PC-3 (cell line): ENCODE results near the gene ADAM19. TPM values are rescaled to one million over a fixed set of nuclear protein-coding genes. Genes with fewer than 3 reads are reported as not detected.
A peak's percentile ranks its signal among the peaks of the same experiment; 100 is the strongest.

Source experiments
- ATAC-seq: fragments of 200-7000 bp; cut with Tn5 transposase; 2 replicates; pipeline ENCODE4 v1.9.1; 2020; ENCODE audit warnings: mild to moderate bottlenecking, moderate library complexity
- BruUV-seq: library from RNA; stranded (reverse); fragments of 400-500 nt; replicated peaks from 2 replicates; lab custom pipeline; 2021; lab: Mats Ljungman, UMichigan
- CTCF ChIA-PET: fragments of 300-600 bp; sonication (Branson Sonifier 250); formaldehyde crosslinking; loops from one replicate; lab custom pipeline; 2022; ENCODE audit warnings: antibody characterized with exemption; lab: Charles Lee
- POLR2A ChIA-PET: fragments of 300-600 bp; sonication (Branson Sonifier 250); formaldehyde crosslinking; loops from one replicate; lab custom pipeline; 2022; ENCODE audit warnings: antibody characterized with exemption; ENCODE audit not compliant: unreplicated experiment; lab: Charles Lee
- DNase-seq: peaks from one replicate; pipeline ENCODE4 v3.0.0-alpha.2; 2015
- H2AFZ ChIP-seq: fragments of 300-600 bp; sonication (generic); 2 replicates; pipeline ENCODE4 v1.6.0; 2016; ENCODE audit warnings: antibody characterized with exemption, low read length
- H3F3A ChIP-seq: fragments of 300-600 bp; sonication (generic); one replicate; pipeline ENCODE4 v1.6.0; 2017; ENCODE audit warnings: antibody characterized with exemption, low read length, control low read depth, mild to moderate bottlenecking; ENCODE audit not compliant: unreplicated experiment
- H3K27ac ChIP-seq: fragments of 300-600 bp; sonication (generic); 2 replicates; pipeline ENCODE4 v1.5.1; 2016; ENCODE audit warnings: mild to moderate bottlenecking, low read length
- H3K27me3 ChIP-seq: fragments of 300-600 bp; sonication (generic); 2 replicates; pipeline ENCODE4 v1.6.1; 2016; ENCODE audit warnings: low read length, mixed read lengths
- H3K36me3 ChIP-seq: fragments of 300-600 bp; sonication (generic); 2 replicates; pipeline ENCODE4 v1.6.1; 2016; ENCODE audit warnings: low read depth, mixed run types, low read length, mixed read lengths
- H3K4me1 ChIP-seq: fragments of 300-600 bp; sonication (generic); 2 replicates; pipeline ENCODE4 v1.5.1; 2016; ENCODE audit warnings: low read length; ENCODE audit not compliant: insufficient read depth
- H3K4me2 ChIP-seq: fragments of 300-600 bp; sonication (generic); 2 replicates; pipeline ENCODE4 v1.6.0; 2016; ENCODE audit warnings: low read length
- H3K4me3 ChIP-seq: fragments of 300-600 bp; sonication (generic); 2 replicates; pipeline ENCODE4 v1.5.1; 2016; ENCODE audit warnings: mild to moderate bottlenecking, low read length, mixed read lengths
- H3K79me2 ChIP-seq: fragments of 300-600 bp; sonication (generic); 2 replicates; pipeline ENCODE4 v1.6.1; 2017; ENCODE audit warnings: low read length, mixed read lengths
- H3K9ac ChIP-seq: fragments of 300-600 bp; sonication (generic); 2 replicates; pipeline ENCODE4 v1.6.0; 2016; ENCODE audit warnings: mild to moderate bottlenecking, low read length
- H3K9me2 ChIP-seq: fragments of 300-600 bp; sonication (generic); replicated peaks from 2 replicates; pipeline ENCODE4 v1.6.1; 2016; ENCODE audit warnings: mixed run types, low read length, mixed read lengths
- H3K9me3 ChIP-seq: fragments of 300-600 bp; sonication (generic); 2 replicates; pipeline ENCODE4 v1.6.1; 2016; ENCODE audit warnings: low read length, mixed read lengths
- H4K20me1 ChIP-seq: fragments of 300-600 bp; sonication (generic); 2 replicates; pipeline ENCODE4 v1.6.1; 2016; ENCODE audit warnings: low read length, mixed read lengths
- CTCF ChIP-seq: fragments of 300-600 bp; sonication (generic); conservative IDR thresholded peaks from 2 replicates; pipeline ENCODE4 v1.5.1; 2017; ENCODE audit warnings: antibody characterized with exemption, low read depth, mild to moderate bottlenecking, low read length
- EZH2 ChIP-seq: fragments of 300-600 bp; sonication (generic); IDR thresholded peaks from one replicate; pipeline ENCODE4 v1.6.1; 2017; ENCODE audit warnings: antibody characterized with exemption, mild to moderate bottlenecking, low read length; ENCODE audit not compliant: unreplicated experiment
- EZH2phosphoT487 ChIP-seq: fragments of 300-600 bp; sonication (generic); IDR thresholded peaks from 2 replicates; pipeline ENCODE4 v1.6.1; 2018; ENCODE audit warnings: mild to moderate bottlenecking, antibody characterized with exemption, low read length, borderline replicate concordance
- intact Hi-C: fragments of 100-400 bp; cut with micrococcal nuclease; formaldehyde crosslinking; loops from 2 replicates; pipeline ENCODE4 v1.9.0; 2023
- total RNA-seq: library from RNA; depleted of rRNA; stranded (reverse); fragments of >200 nt; gene quantifications from 2 replicates; pipeline ENCODE4 v1.2.3, GENCODE V29; 2014

ADAM19 gene
- total RNA-seq, 1 experiment from 2014 or later: 115 TPM

GRCh38 chr5:157550663-157551062, 24.9 kb downstream of the ADAM19 start:
- H3K4me3 ChIP-seq: no peak overlapping the region
- DNase-seq (peak; percentile 81), ATAC-seq (peak; percentile 78)
- TF ChIP-seq EZH2phosphoT487: no peak
- peaks cover 99% of the 10 kb centered on the region for H3K79me2 ChIP-seq
- H3F3A ChIP-seq: no peaks in the 10 kb centered on the region
- no peaks in the 10 kb centered on the region for H3K9me3 ChIP-seq
- H3K27me3 ChIP-seq: no peaks in the 10 kb centered on the region
- no peaks in the 10 kb centered on the region for H4K20me1 ChIP-seq
- H3K9me2 ChIP-seq: no peaks in the 10 kb centered on the region
- POLR2A ChIA-PET: interaction anchor here (0.6 kb wide), 1 partner anchor 12 kb away, joined by 3 read pairs; no protein-coding TSS in a partner anchor
- no peak overlapping the region for H2AFZ ChIP-seq
- intact Hi-C loops: loop anchor here (2.0 kb wide), 1 partner anchor 24 kb away; the partner anchor contains the start of gene ADAM19
- CTCF ChIA-PET: interaction anchor here (0.6 to 0.7 kb wide), 2 partner anchors 71 to 172 kb away, joined by 3 to 9 read pairs; no protein-coding TSS in a partner anchor
- H3K4me1 ChIP-seq: peaks cover 55% of the 10 kb centered on the region
- BruUV-seq: no TSS peak
- H3K27ac ChIP-seq: peak overlapping the region; percentile 70
- peaks cover 56% of the 10 kb centered on the region for H3K36me3 ChIP-seq
- no peak overlapping the region; the same call in 1 of the 2 replicates for H3K9ac ChIP-seq
- peak overlapping the region; percentile 41 for H3K4me2 ChIP-seq

GRCh38 chr5:157549954-157550549, 25.5 kb downstream of the ADAM19 start:
- no peak for TF ChIP-seq CTCF
- no peaks in the 10 kb centered on the region for H3K27me3 ChIP-seq
- intact Hi-C loops: loop anchor here (2.0 to 5.0 kb wide), 2 partner anchors 25 to 38 kb away; partner anchors contain the start of gene ADAM19
- no peak overlapping the region for H3K4me3 ChIP-seq
- no peaks in the 10 kb centered on the region for H3K9me3 ChIP-seq
- no TSS peak for BruUV-seq
- peaks cover 55% of the 10 kb centered on the region for H3K36me3 ChIP-seq
- DNase-seq (peak; percentile 50), ATAC-seq (no peak)
- H3K4me1 ChIP-seq: peaks cover 49% of the 10 kb centered on the region
- H3K27ac ChIP-seq: peak overlapping the region; percentile 70
- H3K4me2 ChIP-seq: peak overlapping the region; percentile 41
- H3K9me2 ChIP-seq: no peaks in the 10 kb centered on the region
- CTCF ChIA-PET: no interaction called here
- no peaks in the 10 kb centered on the region for H3F3A ChIP-seq
- H4K20me1 ChIP-seq: no peaks in the 10 kb centered on the region
- H2AFZ ChIP-seq: no peak overlapping the region
- no peak overlapping the region for H3K9ac ChIP-seq
- peaks cover 99% of the 10 kb centered on the region for H3K79me2 ChIP-seq
- POLR2A ChIA-PET: interaction anchor here (0.6 kb wide), 1 partner anchor 12 kb away, joined by 3 read pairs; no protein-coding TSS in a partner anchor

- intact Hi-C loops: loop anchor here (5.0 kb wide), 1 partner anchor 37 kb away; no protein-coding TSS in a partner anchor
- ATAC-seq: peak; percentile 39
These were observed 26.3 kb downstream of the ADAM19 start for GRCh38 chr5:157549283-157549629.

More at GRCh38 chr5:157549283-157549629, 26.3 kb downstream of the ADAM19 start:
- no TSS peak for BruUV-seq
- CTCF ChIA-PET: no interaction called here
- peak overlapping the region; percentile 41 for H3K4me2 ChIP-seq
- H3K27ac ChIP-seq: peak overlapping the region; percentile 70
- H3K9me2 ChIP-seq: no peaks in the 10 kb centered on the region
- H3K4me3 ChIP-seq: peak overlapping the region; percentile 1; the same call in 1 of the 2 replicates
- peaks cover 99% of the 10 kb centered on the region for H3K79me2 ChIP-seq
- H4K20me1 ChIP-seq: peaks cover 6% of the 10 kb centered on the region; the same call in 1 of the 2 replicates
- H3K9me3 ChIP-seq: no peaks in the 10 kb centered on the region
- peaks cover 54% of the 10 kb centered on the region for H3K36me3 ChIP-seq
- H3F3A ChIP-seq: no peaks in the 10 kb centered on the region
- no peak overlapping the region for H2AFZ ChIP-seq
- POLR2A ChIA-PET: no interaction called here
- no peak for TF ChIP-seq EZH2
- TF ChIP-seq EZH2phosphoT487: no peak
- no peak for TF ChIP-seq CTCF
- peaks cover 41% of the 10 kb centered on the region for H3K4me1 ChIP-seq
- DNase-seq: peak; percentile 80
- no peaks in the 10 kb centered on the region for H3K27me3 ChIP-seq
- H3K9ac ChIP-seq: peak overlapping the region; percentile 4; the same call in 1 of the 2 replicates
